GM12865 (cell line): ENCODE results near the gene CES4A.

Experiments used
- DNase-seq: peaks from one replicate; pipeline ENCODE4 v3.0.0; 2010; ENCODE audit warnings: low read depth
- H3K4me3 ChIP-seq: 2 replicates; pipeline ENCODE4 v1.5.1; 2011; ENCODE audit warnings: mild to moderate bottlenecking, low read depth, low read length, control low read depth
- TF ChIP-seq, protein P1 (sequence below): IDR thresholded peaks from 2 replicates; pipeline ENCODE4 v1.5.1; 2011; ENCODE audit warnings: low read length, control low read depth, low read depth, inconsistent platforms; ENCODE audit not compliant: insufficient read depth; ENCODE audit errors: missing control alignments

The CES4A gene

DNA sequence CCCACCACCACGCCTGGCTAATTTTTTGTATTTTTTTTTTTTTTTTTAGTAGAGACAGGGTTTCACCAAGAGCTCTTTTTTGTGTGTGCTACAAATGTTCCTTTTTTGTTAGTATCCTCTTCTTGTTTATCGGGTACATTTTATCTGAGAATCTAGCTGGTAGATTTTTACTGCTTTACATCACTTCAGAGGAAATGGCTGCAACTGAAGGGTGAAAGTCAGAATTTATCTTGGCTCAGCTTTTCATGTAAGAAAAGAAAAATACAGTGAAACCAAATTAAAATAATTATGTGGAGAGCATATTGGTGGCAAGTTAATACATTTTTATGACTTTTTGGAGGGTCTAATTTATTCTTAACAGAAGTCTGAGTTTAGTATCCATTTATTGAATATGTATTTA is 66.5 kb downstream of the CES4A start:
- no peak for DNase-seq
- H3K4me3 ChIP-seq, result no peak overlapping the region
- TF ChIP-seq, protein P1, sequence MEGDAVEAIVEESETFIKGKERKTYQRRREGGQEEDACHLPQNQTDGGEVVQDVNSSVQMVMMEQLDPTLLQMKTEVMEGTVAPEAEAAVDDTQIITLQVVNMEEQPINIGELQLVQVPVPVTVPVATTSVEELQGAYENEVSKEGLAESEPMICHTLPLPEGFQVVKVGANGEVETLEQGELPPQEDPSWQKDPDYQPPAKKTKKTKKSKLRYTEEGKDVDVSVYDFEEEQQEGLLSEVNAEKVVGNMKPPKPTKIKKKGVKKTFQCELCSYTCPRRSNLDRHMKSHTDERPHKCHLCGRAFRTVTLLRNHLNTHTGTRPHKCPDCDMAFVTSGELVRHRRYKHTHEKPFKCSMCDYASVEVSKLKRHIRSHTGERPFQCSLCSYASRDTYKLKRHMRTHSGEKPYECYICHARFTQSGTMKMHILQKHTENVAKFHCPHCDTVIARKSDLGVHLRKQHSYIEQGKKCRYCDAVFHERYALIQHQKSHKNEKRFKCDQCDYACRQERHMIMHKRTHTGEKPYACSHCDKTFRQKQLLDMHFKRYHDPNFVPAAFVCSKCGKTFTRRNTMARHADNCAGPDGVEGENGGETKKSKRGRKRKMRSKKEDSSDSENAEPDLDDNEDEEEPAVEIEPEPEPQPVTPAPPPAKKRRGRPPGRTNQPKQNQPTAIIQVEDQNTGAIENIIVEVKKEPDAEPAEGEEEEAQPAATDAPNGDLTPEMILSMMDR, result no peak

DNA sequence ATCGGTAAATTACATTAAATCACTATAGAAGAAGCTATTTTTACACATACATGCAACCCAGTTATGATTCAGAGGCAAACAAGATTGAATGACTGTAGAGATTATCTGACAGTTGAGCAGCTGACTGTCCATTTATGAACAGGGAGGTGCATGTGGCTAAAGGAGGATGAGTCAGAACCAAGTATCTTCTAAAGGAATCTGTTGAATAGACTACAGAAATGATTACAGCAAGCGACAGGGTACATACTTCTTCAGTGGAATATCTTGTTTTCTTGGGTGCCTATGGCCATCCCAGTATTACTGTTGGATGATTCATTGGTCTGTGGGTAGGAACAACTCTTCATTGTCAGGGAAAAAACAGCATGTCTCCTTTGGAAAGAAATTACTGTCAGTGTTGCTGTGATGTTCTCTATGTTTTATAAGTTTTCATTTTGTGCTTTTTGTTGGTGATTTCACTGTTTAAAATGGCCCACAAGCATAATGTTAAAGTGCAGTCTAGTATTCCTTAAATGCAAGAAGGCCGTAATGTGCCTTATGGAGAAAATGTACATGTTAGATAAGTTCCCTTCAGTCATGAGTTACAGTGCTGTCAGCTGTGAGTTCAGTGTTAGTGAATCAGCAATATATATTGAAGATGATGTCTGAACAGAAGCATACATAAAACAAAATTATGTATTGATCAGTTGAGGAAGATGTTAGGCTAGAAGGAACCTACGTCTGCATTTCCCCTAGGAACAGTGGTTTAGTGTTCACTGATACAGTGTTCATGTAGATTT is 67.5 kb downstream of the CES4A start:
- TF ChIP-seq, protein P1, result no peak

More for the DNA sequence above, 67.5 kb downstream of the CES4A start:
- H3K4me3 ChIP-seq, result no peak overlapping the region
- DNase-seq, result peak; percentile 56
